HEK293 (cell line): ENCODE measurements around the gene SERPINB5.

ENCODE experiments used
- CTCF ChIA-PET: fragments of 350-600 bp; formaldehyde crosslinking; extraction: SDS; loops from one replicate; lab custom pipeline; 2021; ENCODE audit warnings: antibody characterized with exemption; lab: Yijun Ruan, JAX
- POLR2A ChIA-PET: fragments of 300-600 bp; formaldehyde crosslinking; extraction: SDS; loops from one replicate; lab custom pipeline; 2020; ENCODE audit warnings: antibody characterized with exemption, inconsistent platforms; lab: Yijun Ruan, JAX
- H3K27ac ChIP-seq: fragments of 200-500 bp; sonication (Bioruptor generic); 2 replicates; pipeline ENCODE4 v1.5.1; 2014; ENCODE audit warnings: low read depth, low read length, control low read depth, inconsistent platforms; ENCODE audit errors: extremely low read depth
- H3K36me3 ChIP-seq, 2 experiments: fragments of 200-500 bp in 1 of 2; sonication (Bioruptor generic) in 1 of 2; 1 replicate in 1 of 2; 2 replicates in 1 of 2; pipeline ENCODE4 v1.5.1; 2014 to 2017; ENCODE audit warnings: inconsistent platforms in 2 of 2, low read length in 2 of 2; ENCODE audit not compliant: control insufficient read depth in 2 of 2, insufficient read depth in 1 of 2
- H3K4me1 ChIP-seq: fragments of 200-500 bp; sonication (Bioruptor generic); 2 replicates; pipeline ENCODE4 v1.5.1; 2014; ENCODE audit warnings: mild to moderate bottlenecking, low read length, inconsistent platforms; ENCODE audit not compliant: control insufficient read depth, insufficient read depth
- H3K4me3 ChIP-seq: 2 replicates; pipeline ENCODE4 v1.5.1; 2011; ENCODE audit warnings: low read depth, mild to moderate bottlenecking, control low read depth, low read length, moderate library complexity
- H3K9me3 ChIP-seq: fragments of 200-500 bp; sonication (Bioruptor generic); 2 replicates; pipeline ENCODE4 v1.5.1; 2014; ENCODE audit warnings: low read depth, low read length, inconsistent platforms; ENCODE audit not compliant: control insufficient read depth, insufficient read depth
- BCL11B ChIP-seq: fragments of 450-650 bp; formaldehyde crosslinking; IDR thresholded peaks from 2 replicates; pipeline ENCODE4 v1.5.1; 2016; ENCODE audit warnings: low read depth, missing biosample characterization, missing genetic modification characterization
- EGR2 ChIP-seq: fragments of 450-650 bp; formaldehyde crosslinking; IDR thresholded peaks from 2 replicates; pipeline ENCODE4 v1.5.1; 2016; ENCODE audit warnings: low read depth, missing biosample characterization, missing genetic modification characterization
- FEZF1 ChIP-seq: fragments of 450-650 bp; formaldehyde crosslinking; IDR thresholded peaks from 2 replicates; pipeline ENCODE4 v1.5.1; 2016; ENCODE audit warnings: missing biosample characterization, missing genetic modification characterization
- HOXA7 ChIP-seq: sonication (generic); formaldehyde crosslinking; IDR thresholded peaks from 2 replicates; pipeline ENCODE4 v1.8.1; 2022; ENCODE audit warnings: missing genetic modification reagents, borderline replicate concordance
- IKZF3 ChIP-seq: fragments of 450-650 bp; IDR thresholded peaks from 2 replicates; pipeline ENCODE4 v1.5.0; 2018; ENCODE audit warnings: missing biosample characterization, mild to moderate bottlenecking, missing genetic modification characterization, moderate library complexity
- OVOL3 ChIP-seq: fragments of 450-650 bp; formaldehyde crosslinking; IDR thresholded peaks from 2 replicates; pipeline ENCODE4 v1.5.1; 2016; ENCODE audit warnings: missing biosample characterization, missing genetic modification characterization
- ZNF155 ChIP-seq: fragments of 450-650 bp; formaldehyde crosslinking; IDR thresholded peaks from 2 replicates; pipeline ENCODE4 v1.5.1; 2016; ENCODE audit warnings: missing biosample characterization, missing genetic modification characterization
- ZNF174 ChIP-seq: fragments of 450-650 bp; formaldehyde crosslinking; IDR thresholded peaks from 2 replicates; pipeline ENCODE4 v1.5.0; 2017; ENCODE audit warnings: missing biosample characterization, mild to moderate bottlenecking, missing genetic modification characterization
- ZNF175 ChIP-seq: fragments of 450-650 bp; formaldehyde crosslinking; IDR thresholded peaks from 2 replicates; pipeline ENCODE4 v1.5.1; 2016; ENCODE audit warnings: missing biosample characterization, missing genetic modification characterization
- ZNF184 ChIP-seq: fragments of 450-650 bp; IDR thresholded peaks from 2 replicates; pipeline ENCODE4 v1.5.1; 2018; ENCODE audit warnings: missing biosample characterization, mild to moderate bottlenecking, missing genetic modification characterization
- ZNF202 ChIP-seq: fragments of 450-650 bp; formaldehyde crosslinking; IDR thresholded peaks from 2 replicates; pipeline ENCODE4 v1.5.1; 2016; ENCODE audit warnings: missing biosample characterization, missing genetic modification characterization, borderline replicate concordance
- ZNF596 ChIP-seq: fragments of 450-650 bp; IDR thresholded peaks from 2 replicates; pipeline ENCODE4 v1.5.0; 2018; ENCODE audit warnings: missing biosample characterization, mild to moderate bottlenecking, missing genetic modification characterization, moderate library complexity
- ZNF792 ChIP-seq: fragments of 450-650 bp; formaldehyde crosslinking; IDR thresholded peaks from 2 replicates; pipeline ENCODE4 v1.5.1; 2016; ENCODE audit warnings: missing biosample characterization, missing genetic modification characterization
- ZSCAN16 ChIP-seq: fragments of 450-650 bp; formaldehyde crosslinking; IDR thresholded peaks from 2 replicates; pipeline ENCODE4 v1.5.1; 2016; ENCODE audit warnings: missing biosample characterization, missing genetic modification characterization
- ZSCAN5A ChIP-seq: fragments of 450-650 bp; formaldehyde crosslinking; IDR thresholded peaks from 2 replicates; pipeline ENCODE4 v1.5.1; 2016; ENCODE audit warnings: missing biosample characterization, missing genetic modification characterization
- TF ChIP-seq, protein P1 (sequence below): fragments of 450-650 bp; IDR thresholded peaks from 2 replicates; pipeline ENCODE4 v1.5.1; 2018; ENCODE audit warnings: missing biosample characterization, mild to moderate bottlenecking, missing genetic modification characterization
- TF ChIP-seq, protein P2 (sequence below): fragments of 450-650 bp; formaldehyde crosslinking; IDR thresholded peaks from 2 replicates; pipeline ENCODE4 v1.5.1; 2017; ENCODE audit warnings: missing biosample characterization, mild to moderate bottlenecking, missing genetic modification characterization, moderate library complexity
- TF ChIP-seq, protein P3 (sequence below): fragments of 450-650 bp; formaldehyde crosslinking; IDR thresholded peaks from 2 replicates; pipeline ENCODE4 v1.5.1; 2017; ENCODE audit warnings: missing biosample characterization, missing genetic modification characterization
- TF ChIP-seq, protein P4 (sequence below): fragments of 450-650 bp; formaldehyde crosslinking; IDR thresholded peaks from 2 replicates; pipeline ENCODE4 v1.5.1; 2016; ENCODE audit warnings: missing biosample characterization, missing genetic modification characterization
- TF ChIP-seq, protein P5 (sequence below): fragments of 450-650 bp; formaldehyde crosslinking; IDR thresholded peaks from 2 replicates; pipeline ENCODE4 v1.5.1; 2016; ENCODE audit warnings: missing biosample characterization, missing genetic modification characterization, borderline replicate concordance

Gene SERPINB5

DNA sequence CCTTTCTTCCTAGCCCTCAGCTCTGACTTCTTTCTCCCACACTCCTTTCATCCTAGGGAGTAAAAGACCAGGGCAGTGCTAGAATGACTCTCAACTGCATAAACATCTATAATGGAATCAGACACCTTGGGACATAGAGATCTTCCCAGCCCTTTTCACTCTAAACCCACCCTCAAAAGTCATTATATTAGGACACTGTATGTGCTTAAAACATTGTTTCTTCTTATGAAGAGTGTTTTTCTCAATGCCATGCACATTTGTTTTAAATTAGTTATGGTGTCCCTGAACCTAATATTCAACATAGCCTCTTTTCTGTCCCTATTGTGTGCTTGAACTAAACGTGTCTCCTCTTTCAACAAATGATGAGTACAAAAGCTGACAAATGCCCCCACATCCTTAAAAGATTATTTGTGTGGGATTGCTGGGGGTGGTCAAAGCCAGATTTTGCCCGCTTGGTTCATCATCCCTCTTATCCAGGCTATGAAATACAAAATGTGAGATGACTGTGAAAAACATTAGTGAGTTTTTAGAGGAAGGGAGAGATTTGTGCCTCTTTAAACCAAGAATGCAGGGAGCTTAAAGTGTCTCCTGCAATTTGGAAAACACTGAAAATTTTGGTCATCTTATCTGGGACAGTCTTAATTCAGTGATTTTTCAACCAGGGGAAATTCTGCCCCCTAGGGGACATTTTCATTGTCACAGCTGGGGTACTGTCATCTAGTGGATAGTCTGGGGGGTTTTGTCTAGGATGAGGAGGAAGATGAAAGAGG is 29.0 kb downstream of the SERPINB5 start (continued):
- TF ChIP-seq, protein P1, sequence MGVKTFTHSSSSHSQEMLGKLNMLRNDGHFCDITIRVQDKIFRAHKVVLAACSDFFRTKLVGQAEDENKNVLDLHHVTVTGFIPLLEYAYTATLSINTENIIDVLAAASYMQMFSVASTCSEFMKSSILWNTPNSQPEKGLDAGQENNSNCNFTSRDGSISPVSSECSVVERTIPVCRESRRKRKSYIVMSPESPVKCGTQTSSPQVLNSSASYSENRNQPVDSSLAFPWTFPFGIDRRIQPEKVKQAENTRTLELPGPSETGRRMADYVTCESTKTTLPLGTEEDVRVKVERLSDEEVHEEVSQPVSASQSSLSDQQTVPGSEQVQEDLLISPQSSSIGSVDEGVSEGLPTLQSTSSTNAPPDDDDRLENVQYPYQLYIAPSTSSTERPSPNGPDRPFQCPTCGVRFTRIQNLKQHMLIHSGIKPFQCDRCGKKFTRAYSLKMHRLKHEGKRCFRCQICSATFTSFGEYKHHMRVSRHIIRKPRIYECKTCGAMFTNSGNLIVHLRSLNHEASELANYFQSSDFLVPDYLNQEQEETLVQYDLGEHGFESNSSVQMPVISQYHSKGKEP (tag by site-specific recombination): no peak

DNA sequence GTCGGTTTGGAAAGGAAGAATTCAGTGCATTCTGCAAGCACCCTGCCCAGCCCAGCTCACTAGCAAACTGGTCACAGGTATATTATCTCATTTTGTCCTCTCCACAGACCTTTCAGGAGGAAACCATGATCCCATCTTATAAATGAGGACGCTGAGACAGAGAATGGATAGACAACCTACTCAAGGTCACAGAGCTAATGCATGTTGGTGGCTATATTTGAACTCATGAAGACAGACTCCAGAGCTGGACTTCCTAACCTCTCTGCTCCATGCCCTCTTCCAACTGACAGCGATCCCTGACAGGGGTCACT is 29.5 kb downstream of the SERPINB5 start:
- POLR2A ChIA-PET: no interaction called here
- Histone ChIP-seq H3K4me1 (no peaks in the 10 kb centered on the region), H3K27ac (no peak overlapping the region), H3K36me3 (no peaks in the 10 kb centered on the region), H3K4me3 (no peak overlapping the region), H3K9me3 (no peaks in the 10 kb centered on the region)
- CTCF ChIA-PET: interaction anchor here (0.6 to 4.5 kb wide), 18 partner anchors 8 to 816 kb away, joined by 3 to 30 read pairs (median 5); no protein-coding TSS in a partner anchor
- TF ChIP-seq, protein P2, sequence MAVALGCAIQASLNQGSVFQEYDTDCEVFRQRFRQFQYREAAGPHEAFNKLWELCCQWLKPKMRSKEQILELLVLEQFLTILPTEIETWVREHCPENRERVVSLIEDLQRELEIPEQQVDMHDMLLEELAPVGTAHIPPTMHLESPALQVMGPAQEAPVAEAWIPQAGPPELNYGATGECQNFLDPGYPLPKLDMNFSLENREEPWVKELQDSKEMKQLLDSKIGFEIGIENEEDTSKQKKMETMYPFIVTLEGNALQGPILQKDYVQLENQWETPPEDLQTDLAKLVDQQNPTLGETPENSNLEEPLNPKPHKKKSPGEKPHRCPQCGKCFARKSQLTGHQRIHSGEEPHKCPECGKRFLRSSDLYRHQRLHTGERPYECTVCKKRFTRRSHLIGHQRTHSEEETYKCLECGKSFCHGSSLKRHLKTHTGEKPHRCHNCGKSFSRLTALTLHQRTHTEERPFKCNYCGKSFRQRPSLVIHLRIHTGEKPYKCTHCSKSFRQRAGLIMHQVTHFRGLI (tag by site-specific recombination): no peak
- no peak for TF ChIP-seq ZNF184 (tag by site-specific recombination)
- no peak for TF ChIP-seq ZNF202 (tag by site-specific recombination)
- no peak for TF ChIP-seq OVOL3 (tag by site-specific recombination)
- TF ChIP-seq ZNF596 (tag by site-specific recombination): no peak
- TF ChIP-seq EGR2: no peak
- no peak for TF ChIP-seq ZNF174 (tag by site-specific recombination)
- TF ChIP-seq FEZF1 (tag by site-specific recombination): no peak

GRCh38 chr18:63508596-63508995 is 31.8 kb downstream of the SERPINB5 start:
- Histone ChIP-seq H3K36me3 (no peaks in the 10 kb centered on the region), H3K9me3 (no peaks in the 10 kb centered on the region), H3K4me1 (no peaks in the 10 kb centered on the region), H3K4me3 (no peak overlapping the region), H3K27ac (no peak overlapping the region)
- ChIA-PET CTCF (interaction anchor here (0.6 to 12.9 kb wide), 8 partner anchors 8 to 254 kb away, joined by 3 to 338 read pairs (median 4); no protein-coding TSS in a partner anchor), POLR2A (no interaction called here)
- TF ChIP-seq ZSCAN16 (tag by site-specific recombination) (no peak), BCL11B (tag by site-specific recombination) (no peak), HOXA7 (CRISPR knock-in tag) (no peak), ZNF792 (tag by site-specific recombination) (no peak), ZNF155 (tag by site-specific recombination) (no peak), IKZF3 (tag by site-specific recombination) (no peak), ZSCAN5A (no peak), ZNF175 (tag by site-specific recombination) (no peak)
- TF ChIP-seq, protein P3, sequence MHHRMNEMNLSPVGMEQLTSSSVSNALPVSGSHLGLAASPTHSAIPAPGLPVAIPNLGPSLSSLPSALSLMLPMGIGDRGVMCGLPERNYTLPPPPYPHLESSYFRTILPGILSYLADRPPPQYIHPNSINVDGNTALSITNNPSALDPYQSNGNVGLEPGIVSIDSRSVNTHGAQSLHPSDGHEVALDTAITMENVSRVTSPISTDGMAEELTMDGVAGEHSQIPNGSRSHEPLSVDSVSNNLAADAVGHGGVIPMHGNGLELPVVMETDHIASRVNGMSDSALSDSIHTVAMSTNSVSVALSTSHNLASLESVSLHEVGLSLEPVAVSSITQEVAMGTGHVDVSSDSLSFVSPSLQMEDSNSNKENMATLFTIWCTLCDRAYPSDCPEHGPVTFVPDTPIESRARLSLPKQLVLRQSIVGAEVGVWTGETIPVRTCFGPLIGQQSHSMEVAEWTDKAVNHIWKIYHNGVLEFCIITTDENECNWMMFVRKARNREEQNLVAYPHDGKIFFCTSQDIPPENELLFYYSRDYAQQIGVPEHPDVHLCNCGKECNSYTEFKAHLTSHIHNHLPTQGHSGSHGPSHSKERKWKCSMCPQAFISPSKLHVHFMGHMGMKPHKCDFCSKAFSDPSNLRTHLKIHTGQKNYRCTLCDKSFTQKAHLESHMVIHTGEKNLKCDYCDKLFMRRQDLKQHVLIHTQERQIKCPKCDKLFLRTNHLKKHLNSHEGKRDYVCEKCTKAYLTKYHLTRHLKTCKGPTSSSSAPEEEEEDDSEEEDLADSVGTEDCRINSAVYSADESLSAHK (tag by site-specific recombination): no peak
- TF ChIP-seq, protein P4, sequence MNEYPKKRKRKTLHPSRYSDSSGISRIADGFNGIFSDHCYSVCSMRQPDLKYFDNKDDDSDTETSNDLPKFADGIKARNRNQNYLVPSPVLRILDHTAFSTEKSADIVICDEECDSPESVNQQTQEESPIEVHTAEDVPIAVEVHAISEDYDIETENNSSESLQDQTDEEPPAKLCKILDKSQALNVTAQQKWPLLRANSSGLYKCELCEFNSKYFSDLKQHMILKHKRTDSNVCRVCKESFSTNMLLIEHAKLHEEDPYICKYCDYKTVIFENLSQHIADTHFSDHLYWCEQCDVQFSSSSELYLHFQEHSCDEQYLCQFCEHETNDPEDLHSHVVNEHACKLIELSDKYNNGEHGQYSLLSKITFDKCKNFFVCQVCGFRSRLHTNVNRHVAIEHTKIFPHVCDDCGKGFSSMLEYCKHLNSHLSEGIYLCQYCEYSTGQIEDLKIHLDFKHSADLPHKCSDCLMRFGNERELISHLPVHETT (tag by site-specific recombination): no peak
- TF ChIP-seq, protein P5, sequence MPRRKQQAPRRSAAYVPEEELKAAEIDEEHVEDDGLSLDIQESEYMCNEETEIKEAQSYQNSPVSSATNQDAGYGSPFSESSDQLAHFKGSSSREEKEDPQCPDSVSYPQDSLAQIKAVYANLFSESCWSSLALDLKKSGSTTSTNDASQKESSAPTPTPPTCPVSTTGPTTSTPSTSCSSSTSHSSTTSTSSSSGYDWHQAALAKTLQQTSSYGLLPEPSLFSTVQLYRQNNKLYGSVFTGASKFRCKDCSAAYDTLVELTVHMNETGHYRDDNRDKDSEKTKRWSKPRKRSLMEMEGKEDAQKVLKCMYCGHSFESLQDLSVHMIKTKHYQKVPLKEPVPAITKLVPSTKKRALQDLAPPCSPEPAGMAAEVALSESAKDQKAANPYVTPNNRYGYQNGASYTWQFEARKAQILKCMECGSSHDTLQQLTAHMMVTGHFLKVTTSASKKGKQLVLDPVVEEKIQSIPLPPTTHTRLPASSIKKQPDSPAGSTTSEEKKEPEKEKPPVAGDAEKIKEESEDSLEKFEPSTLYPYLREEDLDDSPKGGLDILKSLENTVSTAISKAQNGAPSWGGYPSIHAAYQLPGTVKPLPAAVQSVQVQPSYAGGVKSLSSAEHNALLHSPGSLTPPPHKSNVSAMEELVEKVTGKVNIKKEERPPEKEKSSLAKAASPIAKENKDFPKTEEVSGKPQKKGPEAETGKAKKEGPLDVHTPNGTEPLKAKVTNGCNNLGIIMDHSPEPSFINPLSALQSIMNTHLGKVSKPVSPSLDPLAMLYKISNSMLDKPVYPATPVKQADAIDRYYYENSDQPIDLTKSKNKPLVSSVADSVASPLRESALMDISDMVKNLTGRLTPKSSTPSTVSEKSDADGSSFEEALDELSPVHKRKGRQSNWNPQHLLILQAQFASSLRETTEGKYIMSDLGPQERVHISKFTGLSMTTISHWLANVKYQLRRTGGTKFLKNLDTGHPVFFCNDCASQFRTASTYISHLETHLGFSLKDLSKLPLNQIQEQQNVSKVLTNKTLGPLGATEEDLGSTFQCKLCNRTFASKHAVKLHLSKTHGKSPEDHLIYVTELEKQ (tag by site-specific recombination): no peak
